Thyroid gland (tissue), 4 donors: ENCODE results near the gene CMSS1.

Experiments
- POLR2A ChIP-seq, 2 donors: fragments of 450-650 bp; IDR thresholded peaks; one replicate each; pipeline ENCODE4 v1.6.1; 2017; ENCODE audit warnings: antibody characterized with exemption in 2 of 2, mild to moderate bottlenecking in 2 of 2, moderate library complexity in 1 of 2
- TF ChIP-seq, protein P1 (sequence below), 6 experiments: fragments of 200-600 bp in 3 of 6; fragments of 450-650 bp in 3 of 6; sonication (generic) in 3 of 6; IDR thresholded peaks; one replicate each; pipeline ENCODE4 v1.5.1; 2016 to 2019; ENCODE audit warnings: antibody characterized with exemption in 6 of 6, mild to moderate bottlenecking in 2 of 6, inconsistent platforms in 1 of 6, moderate library complexity in 1 of 6

- TF ChIP-seq, protein P1, sequence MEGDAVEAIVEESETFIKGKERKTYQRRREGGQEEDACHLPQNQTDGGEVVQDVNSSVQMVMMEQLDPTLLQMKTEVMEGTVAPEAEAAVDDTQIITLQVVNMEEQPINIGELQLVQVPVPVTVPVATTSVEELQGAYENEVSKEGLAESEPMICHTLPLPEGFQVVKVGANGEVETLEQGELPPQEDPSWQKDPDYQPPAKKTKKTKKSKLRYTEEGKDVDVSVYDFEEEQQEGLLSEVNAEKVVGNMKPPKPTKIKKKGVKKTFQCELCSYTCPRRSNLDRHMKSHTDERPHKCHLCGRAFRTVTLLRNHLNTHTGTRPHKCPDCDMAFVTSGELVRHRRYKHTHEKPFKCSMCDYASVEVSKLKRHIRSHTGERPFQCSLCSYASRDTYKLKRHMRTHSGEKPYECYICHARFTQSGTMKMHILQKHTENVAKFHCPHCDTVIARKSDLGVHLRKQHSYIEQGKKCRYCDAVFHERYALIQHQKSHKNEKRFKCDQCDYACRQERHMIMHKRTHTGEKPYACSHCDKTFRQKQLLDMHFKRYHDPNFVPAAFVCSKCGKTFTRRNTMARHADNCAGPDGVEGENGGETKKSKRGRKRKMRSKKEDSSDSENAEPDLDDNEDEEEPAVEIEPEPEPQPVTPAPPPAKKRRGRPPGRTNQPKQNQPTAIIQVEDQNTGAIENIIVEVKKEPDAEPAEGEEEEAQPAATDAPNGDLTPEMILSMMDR (IDR thresholded peaks at IDR 0.05): no peak
- TF ChIP-seq POLR2A (IDR thresholded peaks at IDR 0.05): no peak
Observed at GRCh38 chr3:100165926-100166550, 348.4 kb downstream of the CMSS1 start.
